HepG2 (cell line): ENCODE results near the gene KCNA3. TPM values are rescaled to one million over a fixed set of nuclear protein-coding genes. Genes with fewer than 3 reads are reported as not detected.

ENCODE experiments used
- ATAC-seq: fragments of 200-7000 bp; cut with Tn5 transposase; 3 replicates; pipeline ENCODE4 v1.9.1; 2020; ENCODE audit warnings: mild to moderate bottlenecking, moderate library complexity
- BruUV-seq: library from RNA; stranded (reverse); fragments of 400-500 nt; replicated peaks from 2 replicates; lab custom pipeline; 2021; lab: Mats Ljungman, UMichigan
- CTCF ChIA-PET: fragments of 300-600 bp; formaldehyde crosslinking; extraction: SDS; loops from one replicate; lab custom pipeline; 2021; ENCODE audit warnings: low total read pairs, inconsistent platforms, low intra/inter-chr PET ratio; lab: Yijun Ruan, JAX
- POLR2A ChIA-PET: fragments of 350-600 bp; sonication (Branson Sonifier 250); formaldehyde crosslinking; loops from one replicate; lab custom pipeline; 2020; ENCODE audit warnings: antibody characterized with exemption, inconsistent platforms; lab: Yijun Ruan, JAX
- DNase-seq: peaks from one replicate; pipeline ENCODE4 v3.0.0-alpha.2; 2015; ENCODE audit warnings: low spot score
- FAIRE-seq: peaks from 3 replicates; lab custom pipeline; 2011; peaks lifted over from hg19 to GRCh38; lab: Jason Lieb, UNC
- H2AFZ ChIP-seq: one replicate; pipeline ENCODE4 v1.6.1; 2011; ENCODE audit warnings: low read length, inconsistent platforms
- H3K27ac ChIP-seq: fragments of 300-600 bp; 3 replicates; pipeline ENCODE4 v1.8.0; 2011; ENCODE audit warnings: mixed run types, mild to moderate bottlenecking, mixed read lengths, low read length, inconsistent platforms; ENCODE audit not compliant: insufficient read depth; ENCODE audit errors: extremely low read length
- H3K27me3 ChIP-seq, 2 experiments: fragments of 200-600 bp in 1 of 2; 2 replicates in 1 of 2; 3 replicates in 1 of 2; pipeline versions ENCODE4 v1.6.0 to v1.8.0; 2011; ENCODE audit warnings: low read length in 2 of 2, mild to moderate bottlenecking in 2 of 2, moderate library complexity in 2 of 2, inconsistent platforms in 1 of 2; ENCODE audit not compliant: insufficient read depth in 2 of 2, control insufficient read depth in 1 of 2
- H3K36me3 ChIP-seq, 2 experiments: fragments of 200-600 bp in 1 of 2; replicated peaks in 1 of 2; 2 replicates in 1 of 2; 3 replicates in 1 of 2; pipeline versions ENCODE4 v1.5.1 to v1.8.0; 2011; ENCODE audit warnings: low read length in 2 of 2, inconsistent platforms in 1 of 2; ENCODE audit not compliant: insufficient read depth in 2 of 2, control insufficient read depth in 1 of 2
- H3K4me1 ChIP-seq: 2 replicates; pipeline ENCODE4 v1.5.1; 2012; ENCODE audit warnings: low read length, inconsistent platforms; ENCODE audit not compliant: insufficient read depth
- H3K4me2 ChIP-seq: 2 replicates; pipeline ENCODE4 v1.6.0; 2011; ENCODE audit warnings: low read depth, low read length, inconsistent platforms
- H3K4me3 ChIP-seq, 3 experiments: fragments of 200-600 bp in 1 of 3; sonication (generic), shearing (Covaris generic) in 1 of 3; replicated peaks in 1 of 3; 2 replicates each; pipeline ENCODE4 v1.5.1; 2011 to 2016; ENCODE audit warnings: low read length in 3 of 3, inconsistent platforms in 2 of 3, low read depth in 2 of 3, mild to moderate bottlenecking in 2 of 3, control low read depth in 1 of 3, mixed read lengths in 1 of 3; ENCODE audit not compliant: insufficient read depth in 1 of 3
- H3K79me2 ChIP-seq: one replicate; pipeline ENCODE4 v1.6.1; 2011; ENCODE audit warnings: low read length, inconsistent platforms; ENCODE audit not compliant: insufficient read depth
- H3K9ac ChIP-seq: 2 replicates; pipeline ENCODE4 v1.6.0; 2011; ENCODE audit warnings: mild to moderate bottlenecking, low read depth, low read length, inconsistent platforms; ENCODE audit not compliant: insufficient read depth
- H3K9me3 ChIP-seq: 2 replicates; pipeline ENCODE4 v1.5.1; 2012; ENCODE audit warnings: mild to moderate bottlenecking, low read length
- H4K20me1 ChIP-seq: 2 replicates; pipeline ENCODE4 v1.6.0; 2011; ENCODE audit warnings: inconsistent platforms, mild to moderate bottlenecking, low read length, moderate library complexity; ENCODE audit not compliant: insufficient read depth
- EED ChIP-seq: sonication (generic); formaldehyde crosslinking; IDR thresholded peaks from 2 replicates; pipeline ENCODE4 v1.5.0; 2020; ENCODE audit warnings: mild to moderate bottlenecking, missing genetic modification reagents
- ELF4 ChIP-seq: sonication (generic); formaldehyde crosslinking; IDR thresholded peaks from 2 replicates; pipeline ENCODE4 v1.5.0; 2020; ENCODE audit warnings: missing genetic modification reagents, mild to moderate bottlenecking, moderate library complexity, borderline replicate concordance
- HNF4G ChIP-seq, 2 experiments: sonication (generic) in 1 of 2; formaldehyde crosslinking in 1 of 2; IDR thresholded peaks; 2 replicates each; pipeline versions ENCODE4 v1.4.0 to v1.6.1; 2011 to 2020; ENCODE audit warnings: borderline replicate concordance in 2 of 2, low read depth in 2 of 2, mild to moderate bottlenecking in 2 of 2, low read length in 1 of 2, missing genetic modification reagents in 1 of 2, moderate library complexity in 1 of 2
- HNRNPH1 ChIP-seq: fragments of 200-400 bp; formaldehyde crosslinking; optimal IDR thresholded peaks from 2 replicates; pipeline ENCODE3; 2017; ENCODE audit warnings: mild to moderate bottlenecking, low read depth, low read length
- IKZF1 ChIP-seq: fragments of 450-650 bp; IDR thresholded peaks from 2 replicates; pipeline ENCODE4 v1.7.1; 2016
- MTA1 ChIP-seq: sonication (generic); formaldehyde crosslinking; IDR thresholded peaks from 2 replicates; pipeline ENCODE4 v1.4.0; 2020; ENCODE audit warnings: missing genetic modification reagents, mild to moderate bottlenecking, borderline replicate concordance
- ZC3H4 ChIP-seq: sonication (generic); formaldehyde crosslinking; IDR thresholded peaks from 2 replicates; pipeline ENCODE4 v1.4.0; 2020; ENCODE audit warnings: missing genetic modification reagents, borderline replicate concordance
- ZNF138 ChIP-seq: sonication (generic); formaldehyde crosslinking; IDR thresholded peaks from 2 replicates; pipeline ENCODE4 v1.5.0; 2020; ENCODE audit warnings: mild to moderate bottlenecking, low read depth, missing genetic modification reagents
- ZNF234 ChIP-seq: sonication (generic); formaldehyde crosslinking; conservative IDR thresholded peaks from 2 replicates; pipeline ENCODE4 v1.5.1; 2020; ENCODE audit warnings: mild to moderate bottlenecking, missing genetic modification reagents
- ZNF558 ChIP-seq: sonication (generic); formaldehyde crosslinking; IDR thresholded peaks from 2 replicates; pipeline ENCODE4 v1.9.0; 2022; ENCODE audit warnings: mild to moderate bottlenecking, missing genetic modification reagents, borderline replicate concordance
- WGBS: methylation state at CpG from one replicate; pipeline ENCODE4 v1.1.6; 2017; ENCODE audit warnings: low lambda C conversion rate; 5-methylcytosine and 5-hydroxymethylcytosine counted together
- in situ Hi-C: cut with HindIII; loops from 2 replicates; pipeline ENCODE4 v1.10.0; 2017; ENCODE audit warnings: low pct_unique_long_range_greater_than_20kb; ENCODE audit not compliant: extremely low pct_ligation_motif_present
- intact Hi-C: fragments of 100-400 bp; cut with micrococcal nuclease; formaldehyde crosslinking; loops from one replicate; pipeline ENCODE4 v1.10.0; 2022; ENCODE audit not compliant: unreplicated experiment
- polyA plus RNA-seq, 8 experiments: library from polyadenylated mRNA; depleted of rRNA in 3 of 8; stranded (reverse) in 7 of 8; unstranded in 1 of 8; fragments of >200 nt; fragmentation: Illumina TruSeq in 4 of 8; extraction: Trizol in 4 of 8; gene quantifications; 2 replicates each; pipeline versions ENCODE4 v1.2.1 to v1.2.3, GENCODE V29; 2011 to 2016; ENCODE audit warnings: low read depth in 4 of 8, missing spikeins in 1 of 8, mixed read lengths in 1 of 8; ENCODE audit not compliant: insufficient read depth in 1 of 8
- total RNA-seq, 5 experiments: library from RNA; depleted of rRNA; stranded (reverse); fragments of >200 nt; fragmentation: Illumina TruSeq; extraction: Trizol; gene quantifications; 2 replicates each; pipeline ENCODE4 v1.2.3, GENCODE V29; 2016; ENCODE audit warnings: low read depth in 1 of 5
- TF ChIP-seq, protein P1 (sequence below): sonication (generic); formaldehyde crosslinking; IDR thresholded peaks from 2 replicates; pipeline ENCODE4 v1.4.0; 2020; ENCODE audit warnings: missing genetic modification reagents

KCNA3 gene
- total and polyA plus RNA-seq, 2 of the 13 experiments (the other 11 are each of a cell fraction or from before 2014, with no cell fraction given) = not detected

- ChIA-PET POLR2A (no interaction called here), CTCF (no interaction called here)
- no peak for ATAC-seq
Measured at GRCh38 chr1:110634455-110635311, 40.1 kb downstream of the KCNA3 start.

More at GRCh38 chr1:110634455-110635311, 40.1 kb downstream of the KCNA3 start:
- no peak for FAIRE-seq
- no peaks in the 10 kb centered on the region for H4K20me1 ChIP-seq
- H3K79me2 ChIP-seq = no peaks in the 10 kb centered on the region
- H3K27ac ChIP-seq = no peak overlapping the region
- DNase-seq = no peak
- H3K36me3 ChIP-seq = no peaks in the 10 kb centered on the region
- no peak for TF ChIP-seq MTA1 (CRISPR knock-in tag)
- TF ChIP-seq ZNF234 (CRISPR knock-in tag) = no peak
- TF ChIP-seq, protein P1, sequence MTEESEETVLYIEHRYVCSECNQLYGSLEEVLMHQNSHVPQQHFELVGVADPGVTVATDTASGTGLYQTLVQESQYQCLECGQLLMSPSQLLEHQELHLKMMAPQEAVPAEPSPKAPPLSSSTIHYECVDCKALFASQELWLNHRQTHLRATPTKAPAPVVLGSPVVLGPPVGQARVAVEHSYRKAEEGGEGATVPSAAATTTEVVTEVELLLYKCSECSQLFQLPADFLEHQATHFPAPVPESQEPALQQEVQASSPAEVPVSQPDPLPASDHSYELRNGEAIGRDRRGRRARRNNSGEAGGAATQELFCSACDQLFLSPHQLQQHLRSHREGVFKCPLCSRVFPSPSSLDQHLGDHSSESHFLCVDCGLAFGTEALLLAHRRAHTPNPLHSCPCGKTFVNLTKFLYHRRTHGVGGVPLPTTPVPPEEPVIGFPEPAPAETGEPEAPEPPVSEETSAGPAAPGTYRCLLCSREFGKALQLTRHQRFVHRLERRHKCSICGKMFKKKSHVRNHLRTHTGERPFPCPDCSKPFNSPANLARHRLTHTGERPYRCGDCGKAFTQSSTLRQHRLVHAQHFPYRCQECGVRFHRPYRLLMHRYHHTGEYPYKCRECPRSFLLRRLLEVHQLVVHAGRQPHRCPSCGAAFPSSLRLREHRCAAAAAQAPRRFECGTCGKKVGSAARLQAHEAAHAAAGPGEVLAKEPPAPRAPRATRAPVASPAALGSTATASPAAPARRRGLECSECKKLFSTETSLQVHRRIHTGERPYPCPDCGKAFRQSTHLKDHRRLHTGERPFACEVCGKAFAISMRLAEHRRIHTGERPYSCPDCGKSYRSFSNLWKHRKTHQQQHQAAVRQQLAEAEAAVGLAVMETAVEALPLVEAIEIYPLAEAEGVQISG (CRISPR knock-in tag) = no peak
- TF ChIP-seq EED = no peak
- no peak for TF ChIP-seq HNF4G (IDR thresholded peaks at IDR 0.05; ENCODE audit: borderline replicate concordance, low read depth, low read length)
- no peak for TF ChIP-seq HNF4G (CRISPR knock-in tag; IDR thresholded peaks at IDR 0.05; ENCODE audit: borderline replicate concordance, low read depth)
- no peak for TF ChIP-seq HNRNPH1
- no peak for TF ChIP-seq IKZF1
- TF ChIP-seq ZNF558 (CRISPR knock-in tag) = no peak
- no peak for TF ChIP-seq ELF4 (CRISPR knock-in tag)
- no peak for TF ChIP-seq ZNF138
- no peak for TF ChIP-seq ZC3H4
- H3K4me3 ChIP-seq = no peak overlapping the region
- H3K9ac ChIP-seq = no peak overlapping the region
- H3K9me3 ChIP-seq = no peaks in the 10 kb centered on the region
- no peaks in the 10 kb centered on the region for H3K4me1 ChIP-seq
- BruUV-seq = no TSS peak
- no peak overlapping the region for H2AFZ ChIP-seq
- 2% methylated on average over 6 of the region's 7 CpGs for WGBS
- in situ Hi-C loops (loop anchor here (5.0 kb wide), 1 partner anchor 133 kb away; no protein-coding TSS in a partner anchor), intact Hi-C loops (no loop called here)
- H3K27me3 ChIP-seq = no peaks in the 10 kb centered on the region; a peak in 1 of 5 replicates
- no peak overlapping the region for H3K4me2 ChIP-seq
